Peyer's patch (tissue), 4 donors: ENCODE measurements around the gene SLC16A4.

ENCODE experiments used
- CTCF ChIP-seq, 6 experiments: fragments of 450-650 bp in 4 of 6; fragments of 200-600 bp in 2 of 6; sonication (generic) in 1 of 6; IDR thresholded peaks; one replicate each; pipeline ENCODE4 v1.5.1; 2017 to 2019; ENCODE audit warnings: antibody characterized with exemption in 6 of 6, mild to moderate bottlenecking in 3 of 6, moderate library complexity in 1 of 6
- POLR2A ChIP-seq, 2 donors: fragments of 450-650 bp; IDR thresholded peaks; one replicate each; pipeline ENCODE4 v1.5.1; 2017; ENCODE audit warnings: antibody characterized with exemption in 2 of 2, mild to moderate bottlenecking in 2 of 2, moderate library complexity in 2 of 2

- TF ChIP-seq POLR2A (IDR thresholded peaks at IDR 0.05) (peak; percentile 82 to 86), CTCF (IDR thresholded peaks at IDR 0.05) (peak in 5 of 6 experiments; percentile 63 to 85 (median 84))
Measured at GRCh38 chr1:110338309-110338885, 52.4 kb downstream of the SLC16A4 start.
